ENCODE results near the gene AWAT1.
"Not testable (repeated sequence)": the region's sequence is repeated elsewhere in the genome, so short reads cannot be mapped to it uniquely, and the experiment has no call there.

Gene AWAT1

GRCh38 chrX:70234355-70234754 is at the start of gene AWAT1:
Gene AWAT1 (plus strand): TSS chrX:70234655. CDS start chrX:70234696, 41 bp downstream.
- Mint-ChIP-seq H3K27me3 (no peaks in the 10 kb centered on the region), H3K36me3 (no peaks in the 10 kb centered on the region), H3K4me3 (no peak within 1 kb of the TSS), H3K4me1 (no peaks in the 10 kb centered on the region), H3K27ac (no peak within 1 kb of the TSS), H3K9me3 (no peaks in the 10 kb centered on the region)
- DNase-seq: no peak
- CTCF ChIA-PET: no interaction called here

DNA sequence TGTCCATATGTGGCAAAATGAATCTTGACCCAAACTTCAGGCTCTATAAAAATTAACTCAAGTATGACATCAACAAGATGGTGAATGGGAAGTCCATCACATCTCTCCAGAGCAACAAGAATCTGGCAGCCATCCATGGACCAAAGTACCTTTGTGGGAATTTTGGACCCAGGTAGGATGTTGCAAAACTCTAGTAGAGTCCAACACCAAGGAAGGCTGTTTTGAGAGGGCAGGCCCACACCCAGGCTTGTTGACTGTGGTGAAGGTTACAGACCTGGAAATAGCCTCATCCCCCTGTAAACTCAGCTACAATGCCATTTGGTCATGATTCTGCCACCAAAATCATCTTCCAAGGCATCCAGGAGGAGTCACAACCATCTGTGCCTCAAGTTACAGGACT is 44.2 kb upstream of the AWAT1 start:
- no peak overlapping the region for H3K27ac Mint-ChIP-seq
- H3K4me1 Mint-ChIP-seq: no peaks in the 10 kb centered on the region
- no peak overlapping the region for H3K4me3 Mint-ChIP-seq
- H3K9me3 Mint-ChIP-seq: no peaks in the 10 kb centered on the region
- peaks cover 7% of the 10 kb centered on the region for H3K27me3 Mint-ChIP-seq
- H3K36me3 Mint-ChIP-seq: no peaks in the 10 kb centered on the region
- DNase-seq: no peak
- CTCF ChIA-PET: no interaction called here

DNA sequence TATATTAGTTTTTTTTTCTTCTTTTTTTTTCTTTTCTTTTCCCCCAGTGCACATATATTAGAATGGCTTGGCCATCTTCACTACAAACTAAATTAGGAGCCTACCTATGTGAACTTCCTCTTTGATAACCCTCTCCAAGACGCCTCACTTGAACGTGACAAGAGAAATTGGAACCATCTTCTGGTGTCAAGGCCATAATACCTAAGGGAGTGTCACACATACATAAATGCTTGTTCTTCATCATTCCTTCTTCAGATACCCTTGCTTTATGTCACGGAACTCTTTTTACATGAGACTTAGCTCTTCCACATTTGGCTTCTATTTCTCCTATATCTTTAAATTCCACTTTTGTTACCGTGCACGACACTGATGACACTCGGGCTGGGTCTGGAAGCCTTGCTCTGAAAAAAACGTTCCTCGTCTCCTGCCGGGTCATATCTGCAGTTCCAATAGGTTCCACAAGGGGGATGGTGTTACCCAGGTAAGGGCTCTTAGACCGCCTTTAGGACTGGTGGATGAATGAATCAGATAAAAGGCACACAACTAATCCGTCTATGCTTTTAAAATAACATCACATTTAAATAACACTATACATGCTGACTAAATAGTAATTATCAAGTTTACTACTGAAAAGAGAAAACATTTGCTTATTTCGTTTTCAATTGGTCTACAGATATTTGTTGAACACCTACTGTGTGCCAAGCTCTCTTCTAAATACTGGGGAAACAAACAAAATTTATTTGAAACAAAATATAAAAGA is 37.3 kb upstream of the AWAT1 start:
- H3K36me3 Mint-ChIP-seq: no peaks in the 10 kb centered on the region
- no peak overlapping the region for H3K4me3 Mint-ChIP-seq
- no peaks in the 10 kb centered on the region for H3K9me3 Mint-ChIP-seq
- peak; percentile 68 for DNase-seq
- H3K4me1 Mint-ChIP-seq: peaks cover 4% of the 10 kb centered on the region
- H3K27ac Mint-ChIP-seq: no peak overlapping the region
- CTCF ChIA-PET: interaction anchor here (0.7 to 0.9 kb wide), 2 partner anchors 23 to 31 kb away, joined by 4 read pairs; no protein-coding TSS in a partner anchor
- H3K27me3 Mint-ChIP-seq: peaks cover 10% of the 10 kb centered on the region

DNA sequence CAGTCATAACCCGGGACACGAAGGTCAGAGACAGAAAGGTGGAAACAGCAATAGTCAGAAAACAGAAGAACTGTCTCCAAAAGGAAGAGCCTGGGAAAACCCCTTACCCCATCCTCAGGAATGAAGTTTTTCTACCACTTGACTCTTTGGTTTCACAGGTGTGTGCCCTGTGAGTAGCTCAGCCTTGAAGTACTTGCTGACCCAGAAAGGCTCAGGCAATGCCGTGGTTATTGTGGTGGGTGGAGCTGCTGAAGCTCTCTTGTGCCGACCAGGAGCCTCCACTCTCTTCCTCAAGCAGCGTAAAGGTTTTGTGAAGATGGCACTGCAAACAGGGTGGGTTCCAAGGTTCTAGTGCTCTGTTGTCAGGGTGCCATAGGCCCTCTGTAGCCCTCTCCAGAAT is 32.7 kb upstream of the AWAT1 start:
- Mint-ChIP-seq H3K27ac (no peak overlapping the region), H3K4me1 (peaks cover 4% of the 10 kb centered on the region), H3K9me3 (no peaks in the 10 kb centered on the region), H3K4me3 (no peak overlapping the region), H3K36me3 (no peaks in the 10 kb centered on the region), H3K27me3 (peaks cover 4% of the 10 kb centered on the region)
- CTCF ChIA-PET: no interaction called here
- DNase-seq: no peak

- Mint-ChIP-seq H3K4me3 (no peak overlapping the region), H3K9me3 (peaks cover 2% of the 10 kb centered on the region), H3K27me3 (no peaks in the 10 kb centered on the region), H3K4me1 (no peaks in the 10 kb centered on the region), H3K27ac (no peak overlapping the region), H3K36me3 (no peaks in the 10 kb centered on the region)
- DNase-seq: no peak
- CTCF ChIA-PET: no interaction called here
These were observed 26.0 kb upstream of the AWAT1 start for GRCh38 chrX:70208479-70208878.

GRCh38 chrX:70209570-70209969 is 24.9 kb upstream of the AWAT1 start:
- H3K27me3 Mint-ChIP-seq, CTCF ChIA-PET, H3K27ac Mint-ChIP-seq: not testable (repeated sequence)

GRCh38 chrX:70219938-70220764 is 14.3 kb upstream of the AWAT1 start:
- H3K9me3 Mint-ChIP-seq: no peaks in the 10 kb centered on the region
- CTCF ChIA-PET: no interaction called here
- H3K36me3 Mint-ChIP-seq: no peaks in the 10 kb centered on the region
- no peak overlapping the region for H3K4me3 Mint-ChIP-seq
- H3K4me1 Mint-ChIP-seq: no peaks in the 10 kb centered on the region
- no peak for DNase-seq
- H3K27me3 Mint-ChIP-seq: peaks cover 3% of the 10 kb centered on the region
- H3K27ac Mint-ChIP-seq: no peak overlapping the region

More at GRCh38 chrX:70209570-70209969, 24.9 kb upstream of the AWAT1 start:
- H3K4me1 Mint-ChIP-seq, H3K4me3 Mint-ChIP-seq, H3K36me3 Mint-ChIP-seq, H3K9me3 Mint-ChIP-seq, DNase-seq: not testable (repeated sequence)

GRCh38 chrX:70226048-70226447 is 8.4 kb upstream of the AWAT1 start:
- no peaks in the 10 kb centered on the region for H3K9me3 Mint-ChIP-seq
- no peaks in the 10 kb centered on the region for H3K36me3 Mint-ChIP-seq
- CTCF ChIA-PET: no interaction called here
- peaks cover 3% of the 10 kb centered on the region for H3K27me3 Mint-ChIP-seq
- DNase-seq: no peak
- no peak overlapping the region for H3K4me3 Mint-ChIP-seq
- H3K27ac Mint-ChIP-seq: no peak overlapping the region
- H3K4me1 Mint-ChIP-seq: no peaks in the 10 kb centered on the region

- CTCF ChIA-PET: no interaction called here
- Mint-ChIP-seq H3K9me3 (no peaks in the 10 kb centered on the region), H3K27ac (no peak overlapping the region), H3K27me3 (peaks cover 3% of the 10 kb centered on the region), H3K4me1 (no peaks in the 10 kb centered on the region), H3K4me3 (no peak overlapping the region), H3K36me3 (no peaks in the 10 kb centered on the region)
- DNase-seq: no peak
These were observed 7.8 kb upstream of the AWAT1 start for GRCh38 chrX:70226687-70227086.

- Mint-ChIP-seq H3K4me3 (no peak overlapping the region), H3K27ac (no peak overlapping the region), H3K9me3 (no peaks in the 10 kb centered on the region), H3K36me3 (no peaks in the 10 kb centered on the region), H3K4me1 (no peaks in the 10 kb centered on the region), H3K27me3 (no peaks in the 10 kb centered on the region)
- CTCF ChIA-PET: no interaction called here
- DNase-seq: no peak
These were observed 2.8 kb upstream of the AWAT1 start for GRCh38 chrX:70231666-70232065.

GRCh38 chrX:70240751-70241150 is 6.3 kb downstream of the AWAT1 start:
- Mint-ChIP-seq H3K9me3 (no peaks in the 10 kb centered on the region), H3K27ac (no peak overlapping the region), H3K36me3 (no peaks in the 10 kb centered on the region), H3K4me1 (no peaks in the 10 kb centered on the region), H3K4me3 (no peak overlapping the region), H3K27me3 (no peaks in the 10 kb centered on the region)
- CTCF ChIA-PET: no interaction called here
- no peak for DNase-seq

DNA sequence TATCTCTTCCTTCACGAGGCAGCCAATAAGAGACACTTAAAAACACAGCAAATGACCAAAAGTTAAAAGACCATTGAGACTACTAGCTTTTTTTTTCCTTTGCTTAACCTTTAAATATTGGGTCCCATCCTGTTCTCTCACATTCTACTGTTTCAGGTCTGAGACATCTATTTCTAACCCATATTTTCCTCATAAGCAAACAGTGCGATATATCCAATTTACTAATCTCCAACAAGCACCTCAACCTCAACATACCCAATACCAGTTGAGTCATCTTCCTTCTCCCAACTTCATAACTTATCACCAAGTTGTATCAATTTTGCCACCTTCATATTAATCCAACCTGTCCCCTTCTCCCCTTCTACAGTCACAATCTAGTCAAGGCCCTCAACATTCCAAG is 7.0 kb downstream of the AWAT1 start:
- no peaks in the 10 kb centered on the region for H3K9me3 Mint-ChIP-seq
- no peak for DNase-seq
- CTCF ChIA-PET: no interaction called here

GRCh38 chrX:70243601-70244000 is 9.1 kb downstream of the AWAT1 start:
- H3K36me3 Mint-ChIP-seq, H3K4me1 Mint-ChIP-seq, H3K27ac Mint-ChIP-seq, DNase-seq, CTCF ChIA-PET, H3K4me3 Mint-ChIP-seq, H3K27me3 Mint-ChIP-seq, H3K9me3 Mint-ChIP-seq: not testable (repeated sequence)

More for the DNA sequence above, 7.0 kb downstream of the AWAT1 start:
- no peak overlapping the region for H3K4me3 Mint-ChIP-seq
- no peaks in the 10 kb centered on the region for H3K4me1 Mint-ChIP-seq
- peak overlapping the region; percentile 5 for H3K27ac Mint-ChIP-seq
- no peaks in the 10 kb centered on the region for H3K36me3 Mint-ChIP-seq
- H3K27me3 Mint-ChIP-seq: no peaks in the 10 kb centered on the region

- Mint-ChIP-seq H3K27me3 (no peaks in the 10 kb centered on the region), H3K4me1 (no peaks in the 10 kb centered on the region), H3K4me3 (no peak overlapping the region), H3K9me3 (no peaks in the 10 kb centered on the region), H3K27ac (no peak overlapping the region), H3K36me3 (no peaks in the 10 kb centered on the region)
- DNase-seq: no peak
- CTCF ChIA-PET: no interaction called here
These were observed 10.4 kb downstream of the AWAT1 start for GRCh38 chrX:70244881-70245280.

GRCh38 chrX:70247252-70247651 is 12.8 kb downstream of the AWAT1 start:
- Mint-ChIP-seq H3K4me3 (no peak overlapping the region), H3K27ac (no peak overlapping the region), H3K27me3 (no peaks in the 10 kb centered on the region), H3K4me1 (no peaks in the 10 kb centered on the region), H3K9me3 (no peaks in the 10 kb centered on the region), H3K36me3 (no peaks in the 10 kb centered on the region)
- CTCF ChIA-PET: no interaction called here
- no peak for DNase-seq

Measured in activated naive CD4-positive, alpha-beta T cell treated with anti-CD3 and anti-CD28 coated beads, Interleukin-2, amount 10 ng/mL, durations not matched to agents 7 days and 5 days (primary cell).